IMR-90 (cell line): Measurements from ENCODE around the gene GUCA1C.

Experiments used
- CEBPB ChIP-seq: IDR thresholded peaks from 2 replicates; pipeline ENCODE4 v1.6.1; 2012; ENCODE audit warnings: low read depth, low read length, improper control_type of control experiment
- CTCF ChIP-seq: conservative IDR thresholded peaks from 2 replicates; pipeline ENCODE4 v1.5.1; 2012; ENCODE audit warnings: mild to moderate bottlenecking, low read depth, low read length, improper control_type of control experiment
- ELK1 ChIP-seq: fragments of 150-350 bp; IDR thresholded peaks from 2 replicates; pipeline ENCODE4 v1.6.1; 2016; ENCODE audit warnings: low read depth, mild to moderate bottlenecking, low read length, moderate library complexity, borderline replicate concordance
- RAD21 ChIP-seq: IDR thresholded peaks from 2 replicates; pipeline ENCODE4 v1.6.1; 2012; ENCODE audit warnings: low read length, improper control_type of control experiment
- RCOR1 ChIP-seq: IDR thresholded peaks from 2 replicates; pipeline ENCODE4 v1.6.1; 2012; ENCODE audit warnings: mild to moderate bottlenecking, low read length, improper control_type of control experiment; ENCODE audit not compliant: insufficient replicate concordance
- SMC3 ChIP-seq: fragments of 150-350 bp; IDR thresholded peaks from 2 replicates; pipeline ENCODE4 v1.6.1; 2016; ENCODE audit warnings: low read depth, mild to moderate bottlenecking, antibody characterized with exemption, low read length, moderate library complexity

GRCh38 chr3:108862865-108863798 is 90.5 kb downstream of the GUCA1C start:
- TF ChIP-seq CTCF, result no peak
- TF ChIP-seq SMC3, result no peak
- no peak for TF ChIP-seq RCOR1
- no peak for TF ChIP-seq ELK1
- no peak for TF ChIP-seq RAD21
- peak; percentile 73 for TF ChIP-seq CEBPB
